ENCODE results near the gene ATP8B1.
"Not testable (repeated sequence)": the region's sequence is repeated elsewhere in the genome, so short reads cannot be mapped to it uniquely, and the experiment has no call there.

DNA sequence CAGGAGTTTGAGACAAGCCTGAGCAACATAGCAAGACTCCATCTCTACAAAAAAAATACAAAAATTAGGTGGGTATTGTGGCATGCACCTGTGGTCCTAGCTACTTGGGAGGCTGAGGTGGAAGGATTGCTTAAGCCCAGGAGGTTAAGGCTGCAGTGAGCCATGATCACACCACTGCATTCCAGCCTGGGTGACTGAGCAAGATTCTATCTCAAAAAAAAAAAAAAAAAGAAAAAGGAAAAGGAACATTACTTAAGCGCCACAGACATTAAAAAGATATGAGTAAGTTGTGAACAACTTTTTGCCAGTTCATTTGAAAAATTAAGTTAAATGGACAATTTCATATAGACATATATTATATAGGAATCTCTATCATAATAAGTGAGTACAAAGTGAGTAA is 45.3 kb upstream of the ATP8B1 start:
- TF ChIP-seq, protein P1, sequence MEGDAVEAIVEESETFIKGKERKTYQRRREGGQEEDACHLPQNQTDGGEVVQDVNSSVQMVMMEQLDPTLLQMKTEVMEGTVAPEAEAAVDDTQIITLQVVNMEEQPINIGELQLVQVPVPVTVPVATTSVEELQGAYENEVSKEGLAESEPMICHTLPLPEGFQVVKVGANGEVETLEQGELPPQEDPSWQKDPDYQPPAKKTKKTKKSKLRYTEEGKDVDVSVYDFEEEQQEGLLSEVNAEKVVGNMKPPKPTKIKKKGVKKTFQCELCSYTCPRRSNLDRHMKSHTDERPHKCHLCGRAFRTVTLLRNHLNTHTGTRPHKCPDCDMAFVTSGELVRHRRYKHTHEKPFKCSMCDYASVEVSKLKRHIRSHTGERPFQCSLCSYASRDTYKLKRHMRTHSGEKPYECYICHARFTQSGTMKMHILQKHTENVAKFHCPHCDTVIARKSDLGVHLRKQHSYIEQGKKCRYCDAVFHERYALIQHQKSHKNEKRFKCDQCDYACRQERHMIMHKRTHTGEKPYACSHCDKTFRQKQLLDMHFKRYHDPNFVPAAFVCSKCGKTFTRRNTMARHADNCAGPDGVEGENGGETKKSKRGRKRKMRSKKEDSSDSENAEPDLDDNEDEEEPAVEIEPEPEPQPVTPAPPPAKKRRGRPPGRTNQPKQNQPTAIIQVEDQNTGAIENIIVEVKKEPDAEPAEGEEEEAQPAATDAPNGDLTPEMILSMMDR (IDR thresholded peaks at IDR 0.05) = not testable (repeated sequence)
- TF ChIP-seq POLR2A (IDR thresholded peaks at IDR 0.05) = not testable (repeated sequence)
